OCI-LY3 (cell line): ENCODE results near the gene COA3.

Experiments used
- CTCF ChIP-seq: fragments of 200-600, 300-600 bp; sonication (generic); IDR thresholded peaks from 2 replicates; pipeline ENCODE4 v1.5.1; 2014; ENCODE audit warnings: antibody characterized with exemption, low read length, low read depth
- EZH2phosphoT487 ChIP-seq: fragments of 200-600 bp; shearing (Covaris generic); IDR thresholded peaks from 2 replicates; pipeline ENCODE4 v1.6.1; 2018; ENCODE audit warnings: antibody characterized with exemption, mixed run types, low read depth

GRCh38 chr17:42779936-42780850 lies 18.3 kb downstream of the COA3 start, which contains the start of gene WNK4:
- TF ChIP-seq CTCF (no peak), EZH2phosphoT487 (no peak)
